Measurements from ENCODE around the gene CLDN3. TPM values are rescaled to one million over a fixed set of nuclear protein-coding genes. Genes with fewer than 3 reads are reported as not detected.
"Not testable (repeated sequence)": the region's sequence is repeated elsewhere in the genome, so short reads cannot be mapped to it uniquely, and the experiment has no call there.

The CLDN3 gene
- total and polyA plus RNA-seq, 2 donors (not counting 1 experiment from before 2014, with no cell fraction given) = not detected

DNA sequence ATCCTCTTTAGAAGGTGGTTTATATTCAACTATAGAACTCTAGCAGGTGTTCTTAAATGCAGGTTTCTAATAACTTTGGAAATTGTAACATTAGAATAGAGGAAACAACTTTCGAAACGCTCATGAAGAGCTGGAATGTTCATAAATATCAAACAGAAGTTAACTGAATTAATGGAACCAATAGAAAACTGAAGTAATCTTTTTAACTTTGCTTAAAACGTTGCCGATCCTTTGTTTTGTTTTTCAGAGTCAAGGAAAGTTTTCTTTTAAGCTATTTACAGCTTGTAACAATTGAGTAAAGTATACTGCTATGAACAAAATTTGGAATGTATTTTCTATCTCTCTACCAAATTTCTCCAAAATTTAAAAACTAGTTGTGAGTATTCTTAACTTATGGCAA, 19.0 kb upstream of the CLDN3 start:
- no peak for DNase-seq
- Histone ChIP-seq H3K9me3 (ENCODE audit: control extremely low read depth in 1 of 3, control insufficient read depth in 2 of 3, insufficient read depth in 1 of 3, low read length in 2 of 3) (peaks cover 0 to 20% (median 2%) of the 10 kb centered on the region in 3 donors), H3K79me2 (ENCODE audit: control insufficient read depth, insufficient read depth, low read length) (no peaks in the 10 kb centered on the region), H3K27ac (ENCODE audit: low read length in 2 of 2) (no peak overlapping the region), H3K4me2 (replicated peaks; ENCODE audit: low read depth, low read length, poor library complexity, severe bottlenecking) (no peak overlapping the region), H2AFZ (ENCODE audit: insufficient read depth, low read depth, low read length, poor library complexity, severe bottlenecking) (no peak overlapping the region), H3K4me3 (ENCODE audit: control extremely low read depth in 1 of 5, extremely low read depth in 1 of 5, insufficient read depth in 1 of 5, low read depth in 2 of 5, low read length in 4 of 5) (no peak overlapping the region), H3K9ac (ENCODE audit: low read length) (no peak overlapping the region), H3K36me3 (replicated peaks in 1 of 2; ENCODE audit: control extremely low read depth in 1 of 2, control insufficient read depth in 1 of 2, extremely low read depth in 1 of 2, insufficient read depth in 2 of 2, low read length in 1 of 2) (no peaks in the 10 kb centered on the region), H4K20me1 (ENCODE audit: control insufficient read depth, insufficient read depth, low read length, poor library complexity, severe bottlenecking) (no peaks in the 10 kb centered on the region), H3K4me1 (ENCODE audit: control insufficient read depth in 2 of 2, insufficient read depth in 2 of 2, low read length in 2 of 2) (peaks cover 0 to under 1% of the 10 kb centered on the region in 2 donors), H3K27me3 (replicated peaks in 1 of 4; ENCODE audit: control extremely low read depth in 1 of 4, control insufficient read depth in 3 of 4, insufficient read depth in 4 of 4, low read length in 3 of 4) (no peaks in the 10 kb centered on the region)
- ATAC-seq (ENCODE audit: low read depth) = no peak
- ChIA-PET POLR2A (no interaction called here), CTCF (interaction anchor here (0.6 kb wide), 1 partner anchor 123 kb away, joined by 3 read pairs; no protein-coding TSS in a partner anchor)
- peaks cover 6% of the 10 kb centered on the region for H3K4me1 Mint-ChIP-seq
- TF ChIP-seq, protein P1, sequence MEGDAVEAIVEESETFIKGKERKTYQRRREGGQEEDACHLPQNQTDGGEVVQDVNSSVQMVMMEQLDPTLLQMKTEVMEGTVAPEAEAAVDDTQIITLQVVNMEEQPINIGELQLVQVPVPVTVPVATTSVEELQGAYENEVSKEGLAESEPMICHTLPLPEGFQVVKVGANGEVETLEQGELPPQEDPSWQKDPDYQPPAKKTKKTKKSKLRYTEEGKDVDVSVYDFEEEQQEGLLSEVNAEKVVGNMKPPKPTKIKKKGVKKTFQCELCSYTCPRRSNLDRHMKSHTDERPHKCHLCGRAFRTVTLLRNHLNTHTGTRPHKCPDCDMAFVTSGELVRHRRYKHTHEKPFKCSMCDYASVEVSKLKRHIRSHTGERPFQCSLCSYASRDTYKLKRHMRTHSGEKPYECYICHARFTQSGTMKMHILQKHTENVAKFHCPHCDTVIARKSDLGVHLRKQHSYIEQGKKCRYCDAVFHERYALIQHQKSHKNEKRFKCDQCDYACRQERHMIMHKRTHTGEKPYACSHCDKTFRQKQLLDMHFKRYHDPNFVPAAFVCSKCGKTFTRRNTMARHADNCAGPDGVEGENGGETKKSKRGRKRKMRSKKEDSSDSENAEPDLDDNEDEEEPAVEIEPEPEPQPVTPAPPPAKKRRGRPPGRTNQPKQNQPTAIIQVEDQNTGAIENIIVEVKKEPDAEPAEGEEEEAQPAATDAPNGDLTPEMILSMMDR (IDR thresholded peaks at IDR 0.05) = no peak
- TF ChIP-seq EZH2 (IDR thresholded peaks at IDR 0.05; ENCODE audit: borderline replicate concordance, insufficient read depth, low read depth, low read length, poor library complexity, severe bottlenecking) = no peak
- H3K9me3 Mint-ChIP-seq (ENCODE audit: insufficient read depth) = no peaks in the 10 kb centered on the region
- peaks cover 5% of the 10 kb centered on the region for H3K27me3 Mint-ChIP-seq
- H3K4me3 Mint-ChIP-seq = no peak overlapping the region
- H3K27ac Mint-ChIP-seq = no peak overlapping the region
- WGBS (ENCODE audit: insufficient coverage) = no CpG with 5 or more reads among the region's 4 CpGs
- intact Hi-C loops (cut with micrococcal nuclease) = no loop called here

DNA sequence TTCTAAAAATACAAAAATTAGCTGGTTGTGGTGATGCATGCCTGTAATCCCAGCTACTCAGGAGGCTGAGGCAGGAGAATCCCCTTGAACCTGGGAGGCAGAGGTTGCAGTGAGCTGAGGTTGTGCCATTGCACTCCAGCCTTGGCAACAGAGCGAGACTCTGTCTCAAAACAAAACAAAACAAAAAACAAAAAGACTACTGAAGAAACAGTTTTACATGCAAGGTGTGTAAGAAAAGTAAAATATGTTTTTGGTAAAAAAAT, 17.6 kb upstream of the CLDN3 start:
- H3K36me3 ChIP-seq (replicated peaks in 1 of 2; ENCODE audit: control extremely low read depth in 1 of 2, control insufficient read depth in 1 of 2, extremely low read depth in 1 of 2, insufficient read depth in 2 of 2, low read length in 1 of 2); H3K27ac ChIP-seq (ENCODE audit: low read length in 2 of 2); H3K27ac Mint-ChIP-seq; DNase-seq; H3K4me3 Mint-ChIP-seq; H2AFZ ChIP-seq (ENCODE audit: insufficient read depth, low read depth, low read length, poor library complexity, severe bottlenecking); intact Hi-C loops (cut with micrococcal nuclease); H3K27me3 ChIP-seq (replicated peaks in 1 of 4; ENCODE audit: control extremely low read depth in 1 of 4, control insufficient read depth in 3 of 4, insufficient read depth in 4 of 4, low read length in 3 of 4); H4K20me1 ChIP-seq (ENCODE audit: control insufficient read depth, insufficient read depth, low read length, poor library complexity, severe bottlenecking); H3K9ac ChIP-seq (ENCODE audit: low read length); POLR2A ChIA-PET; H3K27me3 Mint-ChIP-seq; CTCF ChIA-PET; H3K4me3 ChIP-seq (ENCODE audit: control extremely low read depth in 1 of 5, extremely low read depth in 1 of 5, insufficient read depth in 1 of 5, low read depth in 2 of 5, low read length in 4 of 5); H3K4me1 Mint-ChIP-seq; H3K9me3 Mint-ChIP-seq (ENCODE audit: insufficient read depth); H3K4me2 ChIP-seq (replicated peaks; ENCODE audit: low read depth, low read length, poor library complexity, severe bottlenecking); H3K4me1 ChIP-seq (ENCODE audit: control insufficient read depth in 2 of 2, insufficient read depth in 2 of 2, low read length in 2 of 2); H3K79me2 ChIP-seq (ENCODE audit: control insufficient read depth, insufficient read depth, low read length); ATAC-seq (ENCODE audit: low read depth): not testable (repeated sequence)
- no CpG with 5 or more reads among the region's 1 CpG for WGBS (ENCODE audit: insufficient coverage)
- peaks cover 0 to 20% (median 2%) of the 10 kb centered on the region in 3 donors for H3K9me3 ChIP-seq (ENCODE audit: control extremely low read depth in 1 of 3, control insufficient read depth in 2 of 3, insufficient read depth in 1 of 3, low read length in 2 of 3)

All from B cell (primary cell).